Measurements from ENCODE around the gene KLHL42. TPM values are rescaled to one million over a fixed set of nuclear protein-coding genes. Genes with fewer than 3 reads are reported as not detected.
A peak's percentile ranks its signal among the peaks of the same experiment; 100 is the strongest.
"Not testable (repeated sequence)": the region's sequence is repeated elsewhere in the genome, so short reads cannot be mapped to it uniquely, and the experiment has no call there.

The KLHL42 gene
- total RNA-seq, result 30.0 TPM

- Histone ChIP-seq H3K9me3 (no peaks in the 10 kb centered on the region), H3K4me3 (peak within 1 kb of the TSS; percentile 68 to 89), H3K27ac (peak within 1 kb of the TSS; percentile 86), H3K4me1 (peaks cover 29% of the 10 kb centered on the region), H3K36me3 (no peaks in the 10 kb centered on the region), H3K27me3 (no peaks in the 10 kb centered on the region)
- TF ChIP-seq CTCF (IDR thresholded peaks at IDR 0.05), result no peak
- peak in 1 of 2 donors; percentile 12 for TF ChIP-seq POLR2AphosphoS5 (IDR thresholded peaks at IDR 0.05; ENCODE audit: insufficient read depth in 1 of 2, low read depth in 1 of 2)
- TF ChIP-seq POLR2A (IDR thresholded peaks at IDR 0.05), result peak in 1 of 2 donors; percentile 20
- intact Hi-C loops (cut with DNase I), result no loop called here
- DNase-seq (ENCODE audit: extremely low spot score in 2 of 2), result no peak
Observed at GRCh38 chr12:27779920-27780611, at the start of gene KLHL42, which contains the start of gene MANSC4. KLHL42 (plus strand) TSS chr12:27780233; CDS start chr12:27780331, 98 bp downstream. MANSC4 (minus strand) TSS chr12:27780236; CDS start chr12:27771276, 8,960 bp downstream.

DNA sequence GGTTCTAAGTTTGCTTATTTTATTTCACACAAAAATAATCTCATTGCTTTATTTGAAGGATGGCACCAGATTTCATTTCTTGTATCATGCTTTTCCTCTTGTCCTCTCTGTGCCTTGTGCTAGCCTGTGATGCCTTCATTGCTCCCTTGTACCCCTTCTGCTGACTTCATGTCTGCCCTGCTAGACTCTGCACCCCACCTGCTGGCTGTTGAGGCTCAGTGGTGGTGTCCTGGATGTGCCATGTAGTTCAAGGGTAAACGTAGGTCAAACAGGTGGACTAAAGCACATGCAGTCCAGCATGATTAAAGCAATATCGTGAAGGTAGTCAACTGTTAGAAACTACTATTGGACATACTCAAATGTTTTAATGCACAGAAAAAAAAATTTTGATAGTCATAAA lies 47.8 kb upstream of the KLHL42 start:
- DNase-seq (ENCODE audit: extremely low spot score in 2 of 2), result no peak
- intact Hi-C loops (cut with DNase I), result loop anchor here (5.0 to 10.0 kb wide), 2 partner anchors 93 to 205 kb away; no protein-coding TSS in a partner anchor
- no peak for TF ChIP-seq CTCF (IDR thresholded peaks at IDR 0.05)
- TF ChIP-seq POLR2AphosphoS5 (IDR thresholded peaks at IDR 0.05; ENCODE audit: insufficient read depth in 1 of 2, low read depth in 1 of 2), result no peak
- TF ChIP-seq POLR2A (IDR thresholded peaks at IDR 0.05), result no peak
- H3K36me3 ChIP-seq, result peaks cover 0 to 23% of the 10 kb centered on the region in 2 donors
- H3K27ac ChIP-seq, result no peak overlapping the region
- H3K4me3 ChIP-seq, result no peak overlapping the region
- no peaks in the 10 kb centered on the region for H3K9me3 ChIP-seq
- no peaks in the 10 kb centered on the region for H3K27me3 ChIP-seq
- no peaks in the 10 kb centered on the region for H3K4me1 ChIP-seq

- no peak overlapping the region for H3K4me3 ChIP-seq
- no peaks in the 10 kb centered on the region for H3K27me3 ChIP-seq
- no peaks in the 10 kb centered on the region for H3K9me3 ChIP-seq
- TF ChIP-seq CTCF (IDR thresholded peaks at IDR 0.05) (peak; percentile 37 to 81 (median 68)), POLR2AphosphoS5 (IDR thresholded peaks at IDR 0.05; ENCODE audit: insufficient read depth in 1 of 2, low read depth in 1 of 2) (no peak), POLR2A (IDR thresholded peaks at IDR 0.05) (no peak)
- intact Hi-C loops (cut with DNase I), result loop anchor here (5.0 to 10.0 kb wide), 2 partner anchors 92 to 204 kb away; no protein-coding TSS in a partner anchor
- H3K4me1 ChIP-seq, result no peaks in the 10 kb centered on the region
- no peak for DNase-seq (ENCODE audit: extremely low spot score in 2 of 2)
- peaks cover 0 to 29% of the 10 kb centered on the region in 2 donors for H3K36me3 ChIP-seq
- H3K27ac ChIP-seq, result no peak overlapping the region
Observed at GRCh38 chr12:27733052-27733656, 46.9 kb upstream of the KLHL42 start.

DNA sequence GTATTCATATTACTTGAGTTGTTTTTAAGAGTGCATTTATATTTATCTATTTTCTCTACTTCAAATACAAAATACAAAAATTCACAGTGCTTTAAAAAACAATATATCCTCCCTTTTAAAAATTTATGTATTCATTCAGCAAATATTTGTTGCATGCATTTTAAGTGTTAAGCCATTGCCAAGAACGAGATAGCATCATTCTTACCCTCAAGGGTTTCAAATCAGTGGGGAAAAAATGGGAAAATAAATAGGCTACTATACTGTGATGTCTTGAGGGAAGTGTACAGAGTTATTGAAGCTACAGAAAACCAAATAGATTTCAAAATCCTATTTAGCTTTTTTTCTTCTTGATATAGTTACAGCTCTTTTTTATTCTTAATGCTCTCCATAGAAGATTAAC lies 46.2 kb upstream of the KLHL42 start:
- Histone ChIP-seq H3K4me1 (no peaks in the 10 kb centered on the region), H3K36me3 (peaks cover 0 to 35% of the 10 kb centered on the region in 2 donors)
- DNase-seq (ENCODE audit: extremely low spot score in 2 of 2), result no peak

GRCh38 chr12:27734321-27734720 lies 45.7 kb upstream of the KLHL42 start:
- not testable (repeated sequence) for H3K4me3 ChIP-seq; H3K27me3 ChIP-seq; H3K4me1 ChIP-seq; H3K9me3 ChIP-seq; H3K27ac ChIP-seq; DNase-seq (ENCODE audit: extremely low spot score in 2 of 2)
- intact Hi-C loops (cut with DNase I), result loop anchor here (5.0 to 10.0 kb wide), 2 partner anchors 90 to 203 kb away; no protein-coding TSS in a partner anchor
- H3K36me3 ChIP-seq, result peaks cover 0 to 35% of the 10 kb centered on the region in 2 donors

More for the DNA sequence above, 46.2 kb upstream of the KLHL42 start:
- Histone ChIP-seq H3K9me3 (no peaks in the 10 kb centered on the region), H3K27me3 (no peaks in the 10 kb centered on the region), H3K4me3 (no peak overlapping the region), H3K27ac (no peak overlapping the region)
- intact Hi-C loops (cut with DNase I), result loop anchor here (5.0 to 10.0 kb wide), 2 partner anchors 91 to 204 kb away; no protein-coding TSS in a partner anchor
- TF ChIP-seq POLR2A (IDR thresholded peaks at IDR 0.05), result no peak
- no peak for TF ChIP-seq CTCF (IDR thresholded peaks at IDR 0.05)
- no peak for TF ChIP-seq POLR2AphosphoS5 (IDR thresholded peaks at IDR 0.05; ENCODE audit: insufficient read depth in 1 of 2, low read depth in 1 of 2)
